ENCODE results near the gene ASPDH. TPM values are rescaled to one million over a fixed set of nuclear protein-coding genes. Genes with fewer than 3 reads are reported as not detected.
"Not testable (repeated sequence)": the region's sequence is repeated elsewhere in the genome, so short reads cannot be mapped to it uniquely, and the experiment has no call there.

The ASPDH gene
- total RNA-seq, 1 experiment from 2014 or later: not detected

DNA sequence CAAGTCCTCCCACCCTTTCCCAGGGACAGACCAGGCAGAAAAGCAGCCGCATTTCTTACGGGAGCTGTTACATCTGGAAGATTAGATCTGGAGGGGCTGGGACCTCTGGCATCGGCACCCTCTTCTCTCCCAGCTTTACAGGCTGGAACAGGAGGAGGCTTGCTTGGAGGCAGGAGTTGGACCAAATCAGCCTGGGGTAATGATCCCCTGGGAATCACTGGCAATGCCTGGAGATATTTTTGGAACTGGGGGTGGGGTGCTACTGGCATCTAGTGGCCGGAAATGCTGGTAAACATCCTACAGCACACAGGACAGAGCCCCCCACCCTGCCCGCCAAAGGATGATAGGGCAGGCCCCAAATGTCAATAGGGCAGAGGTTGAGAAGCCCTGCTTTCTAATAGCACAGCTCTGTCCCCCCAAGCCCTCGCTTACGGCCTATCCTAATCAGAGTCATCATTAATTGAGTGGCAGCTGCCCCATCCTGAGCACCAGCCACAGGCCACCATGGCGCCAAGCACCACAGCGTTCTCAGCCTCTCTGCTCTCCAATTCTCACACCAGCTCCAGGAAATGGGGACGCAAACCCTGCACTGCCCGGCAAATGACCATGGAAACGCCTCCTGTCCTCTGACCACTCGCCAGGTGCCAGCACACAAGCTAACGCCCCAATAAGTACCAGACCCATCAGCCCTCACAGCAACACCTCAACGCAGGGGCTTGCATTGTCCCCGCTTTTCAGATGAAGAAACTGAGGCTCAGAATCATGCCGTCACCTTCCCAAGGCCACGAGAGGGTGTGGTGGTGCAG, 33.9 kb upstream of the ASPDH start:
- no peak for DNase-seq (ENCODE audit: low read depth)

DNA sequence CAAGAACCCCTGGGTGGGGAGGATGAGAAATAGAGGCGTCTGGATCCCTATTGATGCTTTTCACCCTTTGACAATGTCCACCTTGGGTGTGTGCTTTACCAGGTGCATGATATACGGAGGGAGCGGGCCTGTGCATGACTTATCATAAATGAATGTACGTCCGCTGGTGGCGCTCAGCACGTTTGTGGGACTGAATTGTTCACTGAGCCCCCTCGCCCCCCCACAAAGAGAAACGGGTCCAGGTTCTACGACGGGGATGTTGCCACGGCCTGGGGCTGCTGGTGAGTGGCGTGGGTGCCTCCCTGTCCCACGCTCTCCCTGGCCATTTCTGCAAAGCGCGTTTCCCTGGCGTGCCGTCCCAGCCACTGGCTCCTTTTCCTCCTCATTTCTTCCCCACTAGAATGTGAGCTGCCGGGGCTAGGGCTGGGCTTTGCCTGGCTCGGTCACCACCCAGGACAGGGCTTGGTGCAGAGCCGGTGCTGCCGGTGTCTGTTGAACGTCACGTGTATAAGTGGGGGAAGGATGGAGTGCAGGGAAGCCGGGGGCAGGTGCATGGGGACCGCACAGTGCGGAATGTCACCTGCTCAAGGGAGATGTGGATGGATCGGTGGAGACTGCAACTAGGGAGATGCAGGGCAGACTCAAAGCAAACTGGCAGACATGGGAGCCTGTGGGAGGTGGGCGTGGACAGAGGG, 33.0 kb upstream of the ASPDH start:
- no peak for DNase-seq (ENCODE audit: low read depth)

GRCh38 chr19:50542943-50543342, 29.2 kb upstream of the ASPDH start:
- DNase-seq (ENCODE audit: low read depth): no peak

GRCh38 chr19:50537769-50538230, 24.1 kb upstream of the ASPDH start:
- peak; percentile 93 for DNase-seq (ENCODE audit: low read depth)

DNA sequence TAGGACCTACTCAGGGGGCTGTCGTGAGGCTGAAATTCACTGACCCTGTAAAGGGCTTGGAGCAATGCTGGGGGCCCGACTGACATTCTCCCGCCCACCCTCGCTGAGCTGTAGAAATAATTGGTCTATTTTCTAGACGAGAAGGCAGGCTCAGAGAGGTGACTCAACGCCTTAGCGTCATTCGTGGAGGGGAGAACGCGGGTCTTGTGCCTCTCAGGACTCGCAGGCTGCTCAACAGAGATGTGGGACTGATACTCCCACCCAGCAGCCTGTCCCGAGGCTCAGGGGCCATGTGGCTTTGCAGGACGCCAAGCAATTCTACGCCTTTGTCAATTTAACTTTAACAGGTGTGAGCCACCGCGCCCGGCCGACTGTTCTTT, 23.6 kb upstream of the ASPDH start:
- DNase-seq (ENCODE audit: low read depth): peak; percentile 49

- no peak for DNase-seq (ENCODE audit: low read depth)
Measured at GRCh38 chr19:50536662-50537305, 23.1 kb upstream of the ASPDH start.

GRCh38 chr19:50535672-50536187, 22.0 kb upstream of the ASPDH start:
- DNase-seq (ENCODE audit: low read depth): no peak

- no peak for DNase-seq (ENCODE audit: low read depth)
Measured at GRCh38 chr19:50534478-50534877, 20.8 kb upstream of the ASPDH start.

- no peak for DNase-seq (ENCODE audit: low read depth)
Measured at GRCh38 chr19:50532952-50533351, 19.2 kb upstream of the ASPDH start.

DNA sequence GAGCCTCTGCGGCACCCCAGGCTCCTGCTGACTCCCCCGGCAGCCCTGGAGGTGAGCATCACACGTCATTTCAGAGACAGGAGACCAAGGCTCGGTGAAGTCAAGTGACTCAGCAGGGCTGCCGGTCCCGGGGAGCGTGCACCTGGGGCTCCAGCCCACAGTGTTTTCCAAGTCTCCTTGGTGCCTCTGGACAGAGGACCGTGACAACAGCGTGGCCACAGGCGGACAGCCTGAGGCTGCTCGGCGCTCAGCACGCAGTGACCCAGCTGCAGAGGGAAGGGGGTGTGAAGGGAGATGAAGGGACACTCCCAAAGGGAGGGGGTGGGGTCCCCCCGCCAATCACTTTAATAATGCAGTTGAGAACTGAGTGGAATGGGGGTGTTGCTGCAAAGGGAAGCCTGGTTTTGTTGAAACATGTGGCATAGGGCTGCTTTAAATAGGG, 17.5 kb upstream of the ASPDH start:
- no peak for DNase-seq (ENCODE audit: low read depth)

GRCh38 chr19:50528052-50528451, 14.3 kb upstream of the ASPDH start:
- not testable (repeated sequence) for DNase-seq (ENCODE audit: low read depth)

- DNase-seq (ENCODE audit: low read depth): no peak
Measured at GRCh38 chr19:50522881-50523280, 9.2 kb upstream of the ASPDH start.

DNA sequence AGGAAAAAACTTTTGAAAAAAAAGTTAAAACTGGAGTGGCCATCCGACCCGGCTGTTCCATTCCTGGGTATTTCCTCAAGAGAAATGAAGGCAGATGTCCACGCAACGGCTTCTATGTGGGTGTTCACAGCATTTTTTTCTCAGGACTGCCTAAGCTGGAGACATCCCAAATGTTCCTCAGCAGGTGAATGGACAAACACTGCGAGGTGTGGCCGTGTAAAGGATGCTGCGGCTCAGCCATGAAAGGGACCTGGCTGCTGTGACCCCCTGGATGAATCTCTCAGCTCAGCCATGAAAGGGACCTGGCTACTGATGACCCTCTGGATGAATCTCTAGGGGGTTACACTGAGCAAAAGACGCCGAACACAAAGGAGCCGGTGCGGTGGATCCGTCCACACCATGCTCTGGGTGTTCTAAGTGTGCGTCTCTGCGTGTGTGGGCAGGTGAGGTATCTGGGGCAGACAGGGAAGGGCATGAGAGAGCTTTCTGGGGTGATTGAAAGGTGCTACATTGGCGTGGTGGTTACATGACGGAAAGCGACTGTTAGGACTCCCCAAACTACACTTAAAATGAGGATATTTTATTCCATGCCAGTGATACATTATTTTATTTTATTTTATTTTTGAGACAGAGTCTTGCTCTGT, 7.2 kb upstream of the ASPDH start:
- DNase-seq (ENCODE audit: low read depth): no peak

GRCh38 chr19:50519006-50519575, 5.4 kb upstream of the ASPDH start:
- DNase-seq (ENCODE audit: low read depth): no peak

GRCh38 chr19:50518091-50519005, 4.6 kb upstream of the ASPDH start:
- no peak for DNase-seq (ENCODE audit: low read depth)

- no peak for DNase-seq (ENCODE audit: low read depth)
Measured at GRCh38 chr19:50517704-50518075, 4.0 kb upstream of the ASPDH start.

DNA sequence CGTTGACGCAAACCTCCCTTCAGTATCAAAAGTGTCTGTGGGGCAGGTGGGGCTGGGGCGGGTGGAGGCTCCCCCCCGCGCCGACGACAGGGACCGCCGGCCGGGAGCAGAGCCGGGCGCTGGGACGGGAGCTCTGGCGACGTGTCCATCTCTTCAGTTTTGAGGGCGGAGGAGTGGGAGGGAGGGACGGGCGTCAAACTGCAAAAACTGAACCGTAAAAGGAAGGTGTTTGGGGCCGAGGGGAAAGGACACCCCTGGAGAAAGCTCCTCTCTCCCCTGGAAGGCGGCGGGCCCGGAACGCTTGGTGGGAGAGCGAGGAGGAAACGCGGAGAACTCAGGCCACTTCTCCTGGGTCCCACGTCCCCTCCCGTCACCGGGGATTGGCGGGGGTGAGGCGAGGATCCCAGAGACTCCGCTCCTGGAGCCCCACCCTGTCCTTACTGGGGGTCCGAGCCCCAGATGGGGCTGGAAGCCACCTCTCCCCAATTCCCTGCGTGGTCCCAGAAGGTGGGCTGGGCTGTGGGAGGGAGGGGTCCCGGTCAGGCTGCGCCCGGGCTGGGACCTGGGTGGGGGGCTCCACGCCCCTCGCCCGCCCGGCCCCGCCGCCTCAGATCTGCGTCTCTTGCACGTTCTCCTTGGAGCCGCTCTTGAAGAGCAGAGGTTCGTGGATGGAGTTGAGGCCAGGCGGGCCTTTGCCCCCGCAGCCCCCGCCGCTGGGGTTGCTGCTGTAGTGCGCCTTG, 3.4 kb upstream of the ASPDH start:
- no peak for DNase-seq (ENCODE audit: low read depth)

DNA sequence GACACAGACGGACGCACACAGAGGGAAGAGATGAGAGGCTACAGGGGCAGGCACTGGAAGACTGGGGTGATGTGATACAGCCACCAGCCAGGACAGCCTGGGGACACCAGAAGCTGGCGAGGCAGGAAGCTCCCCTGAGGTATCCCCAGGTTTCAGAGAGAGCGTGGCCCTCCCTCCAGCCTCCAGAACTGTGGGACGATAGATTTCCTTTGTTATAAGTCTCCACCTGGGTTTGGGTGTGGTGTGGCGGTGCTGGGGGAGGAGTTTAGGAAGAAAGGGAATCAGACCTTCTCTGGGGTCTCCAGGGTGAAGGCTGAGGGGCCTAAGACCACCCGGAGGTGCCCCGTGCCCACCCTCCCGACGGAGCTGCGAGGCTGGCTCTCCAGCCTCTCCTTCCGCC, 2.7 kb upstream of the ASPDH start:
- DNase-seq (ENCODE audit: low read depth): no peak

- no peak for DNase-seq (ENCODE audit: low read depth)
Measured at GRCh38 chr19:50515168-50515561, 1.5 kb upstream of the ASPDH start.
